ENCODE data around the gene C16orf95. TPM values are rescaled to one million over a fixed set of nuclear protein-coding genes. Genes with fewer than 3 reads are reported as not detected.
A peak's percentile ranks its signal among the peaks of the same experiment; 100 is the strongest.

The C16orf95 gene
- total RNA-seq, 1 experiment from 2014 or later = 6.0 TPM

GRCh38 chr16:87319997-87320491 lies 2.9 kb upstream of the C16orf95 start:
- no peak overlapping the region for H3K4me3 ChIP-seq (ENCODE audit: low read depth in 2 of 2, low read length in 2 of 2)
- ChIA-PET CTCF (no interaction called here), POLR2A (no interaction called here)
- no peak for TF ChIP-seq POLR2AphosphoS5 (IDR thresholded peaks at IDR 0.05; ENCODE audit: low read depth, low read length)
- no peak for TF ChIP-seq TCF7L2 (IDR thresholded peaks at IDR 0.05; ENCODE audit: low read depth, low read length)
- no peak for TF ChIP-seq CTCF (IDR thresholded peaks at IDR 0.05)
- no peak for TF ChIP-seq SIN3A (IDR thresholded peaks at IDR 0.05; ENCODE audit: borderline replicate concordance, insufficient read depth, low read depth, low read length)
- TF ChIP-seq REST (IDR thresholded peaks at IDR 0.05; ENCODE audit: insufficient read depth in 1 of 2, low read depth in 2 of 2, low read length in 1 of 2) = no peak
- DNase-seq (ENCODE audit: low read depth, low spot score) (no peak), ATAC-seq (no peak)
- no peaks in the 10 kb centered on the region for H3K9me3 ChIP-seq (ENCODE audit: control insufficient read depth, insufficient read depth, low read depth, low read length)
- intact Hi-C loops (cut with micrococcal nuclease; ENCODE audit: unreplicated experiment) = no loop called here
- in situ Hi-C loops (cut with HindIII; ENCODE audit: low pct_unique_long_range_greater_than_20kb, low sequenced_read_pairs) = no loop called here
- peaks cover 12% of the 10 kb centered on the region; the same call in 1 of the 2 replicates for H3K36me3 ChIP-seq (ENCODE audit: control insufficient read depth, insufficient read depth, low read length)
- H3K27ac ChIP-seq (ENCODE audit: low read length) = no peak overlapping the region
- BruUV-seq (replicated peaks) = no TSS peak
- H3K4me1 ChIP-seq (ENCODE audit: control insufficient read depth, insufficient read depth, low read length) = no peaks in the 10 kb centered on the region
- H3K27me3 ChIP-seq (ENCODE audit: control insufficient read depth, insufficient read depth, low read length) = no peaks in the 10 kb centered on the region

- in situ Hi-C loops (cut with HindIII; ENCODE audit: low pct_unique_long_range_greater_than_20kb, low sequenced_read_pairs) (no loop called here), intact Hi-C loops (cut with micrococcal nuclease; ENCODE audit: unreplicated experiment) (no loop called here)
- Histone ChIP-seq H3K36me3 (ENCODE audit: control insufficient read depth, insufficient read depth, low read length) (peaks cover 12% of the 10 kb centered on the region; the same call in 1 of the 2 replicates), H3K4me3 (ENCODE audit: low read depth in 2 of 2, low read length in 2 of 2) (no peak overlapping the region), H3K9me3 (ENCODE audit: control insufficient read depth, insufficient read depth, low read depth, low read length) (no peaks in the 10 kb centered on the region), H3K27me3 (ENCODE audit: control insufficient read depth, insufficient read depth, low read length) (no peaks in the 10 kb centered on the region), H3K4me1 (ENCODE audit: control insufficient read depth, insufficient read depth, low read length) (no peaks in the 10 kb centered on the region), H3K27ac (ENCODE audit: low read length) (no peak overlapping the region)
- ATAC-seq = no peak
- BruUV-seq (replicated peaks) = no TSS peak
- no peak for DNase-seq (ENCODE audit: low read depth, low spot score)
- TF ChIP-seq POLR2AphosphoS5 (IDR thresholded peaks at IDR 0.05; ENCODE audit: low read depth, low read length) = 0 out of 2 replicates have a peak, but pooled peaks have one; percentile 10
- TF ChIP-seq CTCF (IDR thresholded peaks at IDR 0.05) = no peak
- TF ChIP-seq TCF7L2 (IDR thresholded peaks at IDR 0.05; ENCODE audit: low read depth, low read length) = no peak
- TF ChIP-seq SIN3A (IDR thresholded peaks at IDR 0.05; ENCODE audit: borderline replicate concordance, insufficient read depth, low read depth, low read length) = no peak
- no peak for TF ChIP-seq REST (IDR thresholded peaks at IDR 0.05; ENCODE audit: insufficient read depth in 1 of 2, low read depth in 2 of 2, low read length in 1 of 2)
- CTCF ChIA-PET = no interaction called here
- POLR2A ChIA-PET = interaction anchor here (0.7 kb wide), 1 partner anchor 14 kb away, joined by 4 read pairs; no protein-coding TSS in a partner anchor
Measured at GRCh38 chr16:87319011-87319410, 1.8 kb upstream of the C16orf95 start.
